Suprapubic skin (tissue), 4 donors: ENCODE data around the gene MMD.

Experiments
- CTCF ChIP-seq, 2 donors: fragments of 200-600 bp in 1 of 2; fragments of 450-650 bp in 1 of 2; sonication (generic) in 1 of 2; IDR thresholded peaks; one replicate each; pipeline ENCODE4 v1.5.1; 2016 to 2019; ENCODE audit warnings: antibody characterized with exemption in 2 of 2, mild to moderate bottlenecking in 1 of 2, moderate library complexity in 1 of 2
- EP300 ChIP-seq: sonication (generic); formaldehyde crosslinking; IDR thresholded peaks from one replicate; pipeline ENCODE4 v1.6.1; 2017; ENCODE audit warnings: antibody characterized with exemption
- POLR2A ChIP-seq, 2 donors: fragments of 450-650 bp; IDR thresholded peaks; one replicate each; pipeline ENCODE4 v1.6.1; 2017; ENCODE audit warnings: antibody characterized with exemption in 2 of 2, mild to moderate bottlenecking in 2 of 2, moderate library complexity in 2 of 2
- POLR2AphosphoS5 ChIP-seq, 3 donors: sonication (generic); formaldehyde crosslinking; IDR thresholded peaks; one replicate each; pipeline ENCODE4 v1.6.1; 2017; ENCODE audit warnings: antibody characterized with exemption in 3 of 3

GRCh38 chr17:55443904-55444303, 22.3 kb upstream of the MMD start:
- no peak for TF ChIP-seq POLR2A (IDR thresholded peaks at IDR 0.05)
- TF ChIP-seq CTCF (IDR thresholded peaks at IDR 0.05), result no peak
- no peak for TF ChIP-seq POLR2AphosphoS5 (IDR thresholded peaks at IDR 0.05)
- TF ChIP-seq EP300, result no peak
